Measurements from ENCODE around the gene MMP20. TPM values are rescaled to one million over a fixed set of nuclear protein-coding genes. Genes with fewer than 3 reads are reported as not detected.

The MMP20 gene
- total RNA-seq, 4 donors from 2014 or later, result not detected

- Histone ChIP-seq H3K4me3 (no peak overlapping the region), H3K4me1 (no peaks in the 10 kb centered on the region), H3K27ac (replicated peaks in 1 of 4) (no peak overlapping the region), H3K9me3 (no peaks in the 10 kb centered on the region), H3K36me3 (no peaks in the 10 kb centered on the region), H3K27me3 (no peaks in the 10 kb centered on the region)
- TF ChIP-seq POLR2AphosphoS5 (IDR thresholded peaks at IDR 0.05), result no peak
- TF ChIP-seq POLR2A (IDR thresholded peaks at IDR 0.05; ENCODE audit: low read depth), result no peak
- TF ChIP-seq EP300 (IDR thresholded peaks at IDR 0.05), result no peak
- TF ChIP-seq CTCF (IDR thresholded peaks at IDR 0.05), result no peak
- peak; percentile 5 for DNase-seq (ENCODE audit: extremely low spot score)
- WGBS, result 79% methylated on average over 1 of the region's 1 CpG
- intact Hi-C loops (cut with DNase I), result no loop called here
These were observed 7.6 kb downstream of the MMP20 start for GRCh38 chr11:102617466-102618008.

- Histone ChIP-seq H3K27me3 (no peaks in the 10 kb centered on the region), H3K27ac (replicated peaks in 1 of 4) (no peak overlapping the region), H3K4me1 (no peaks in the 10 kb centered on the region), H3K4me3 (no peak overlapping the region), H3K9me3 (no peaks in the 10 kb centered on the region), H3K36me3 (no peaks in the 10 kb centered on the region)
- TF ChIP-seq POLR2A (IDR thresholded peaks at IDR 0.05; ENCODE audit: low read depth), result no peak
- TF ChIP-seq EP300 (IDR thresholded peaks at IDR 0.05), result no peak
- no peak for TF ChIP-seq POLR2AphosphoS5 (IDR thresholded peaks at IDR 0.05)
- no peak for TF ChIP-seq CTCF (IDR thresholded peaks at IDR 0.05)
- WGBS, result 94% methylated on average over 3 of the region's 3 CpGs
- intact Hi-C loops (cut with DNase I), result no loop called here
- no peak for DNase-seq (ENCODE audit: extremely low spot score)
These were observed 9.2 kb downstream of the MMP20 start for GRCh38 chr11:102615894-102616432.

- H3K27me3 ChIP-seq, result no peaks in the 10 kb centered on the region
- no peaks in the 10 kb centered on the region for H3K9me3 ChIP-seq
- no peaks in the 10 kb centered on the region for H3K36me3 ChIP-seq
- no peak for TF ChIP-seq CTCF (IDR thresholded peaks at IDR 0.05)
- no peak for TF ChIP-seq EP300 (IDR thresholded peaks at IDR 0.05)
- TF ChIP-seq POLR2A (IDR thresholded peaks at IDR 0.05; ENCODE audit: low read depth), result no peak
- no peak for TF ChIP-seq POLR2AphosphoS5 (IDR thresholded peaks at IDR 0.05)
- no peak overlapping the region for H3K27ac ChIP-seq (replicated peaks in 1 of 4)
- WGBS, result 81% methylated on average over 7 of the region's 7 CpGs
- no peaks in the 10 kb centered on the region for H3K4me1 ChIP-seq
- DNase-seq (ENCODE audit: extremely low spot score), result peak; percentile 91
- intact Hi-C loops (cut with DNase I), result no loop called here
- no peak overlapping the region for H3K4me3 ChIP-seq
These were observed 9.8 kb downstream of the MMP20 start for GRCh38 chr11:102615077-102615893.

- TF ChIP-seq CTCF (IDR thresholded peaks at IDR 0.05) (no peak), POLR2AphosphoS5 (IDR thresholded peaks at IDR 0.05) (no peak), EP300 (IDR thresholded peaks at IDR 0.05) (no peak), POLR2A (IDR thresholded peaks at IDR 0.05; ENCODE audit: low read depth) (no peak)
- no peaks in the 10 kb centered on the region for H3K36me3 ChIP-seq
- no peaks in the 10 kb centered on the region for H3K4me1 ChIP-seq
- DNase-seq (ENCODE audit: extremely low spot score), result no peak
- H3K9me3 ChIP-seq, result no peaks in the 10 kb centered on the region
- intact Hi-C loops (cut with DNase I), result no loop called here
- no peaks in the 10 kb centered on the region for H3K27me3 ChIP-seq
- WGBS, result 84% methylated on average over 2 of the region's 2 CpGs
- H3K27ac ChIP-seq (replicated peaks in 1 of 4), result no peak overlapping the region
- H3K4me3 ChIP-seq, result no peak overlapping the region
These were observed 10.6 kb downstream of the MMP20 start for GRCh38 chr11:102614485-102614884.

Measured in esophagus muscularis mucosa (tissue), 4 donors.